ENCODE results near the gene TCF12. TPM values are rescaled to one million over a fixed set of nuclear protein-coding genes. Genes with fewer than 3 reads are reported as not detected.

TCF12 gene
- total RNA-seq, 1 donor from 2014 or later: 149 TPM

GRCh38 chr15:57056357-57056756 lies 137.9 kb downstream of the TCF12 start:
- DNase-seq (ENCODE audit: low spot score): no peak
- no peak overlapping the region for H3K4me3 Mint-ChIP-seq
- H3K4me1 ChIP-seq: peaks cover 26% of the 10 kb centered on the region
- TF ChIP-seq EZH2 (IDR thresholded peaks at IDR 0.05) (no peak), CTCF (IDR thresholded peaks at IDR 0.05) (no peak), EZH2phosphoT487 (IDR thresholded peaks at IDR 0.05) (no peak)
- H3K27ac ChIP-seq: no peak overlapping the region
- H4K20me1 ChIP-seq (ENCODE audit: low read depth): peaks cover 81% of the 10 kb centered on the region
- H3K9ac ChIP-seq: no peak overlapping the region
- no peak overlapping the region for H3K4me3 ChIP-seq
- peaks cover 13% of the 10 kb centered on the region for H3K9me3 Mint-ChIP-seq
- H3K27me3 ChIP-seq: no peaks in the 10 kb centered on the region
- peaks cover 6% of the 10 kb centered on the region for H3K4me1 Mint-ChIP-seq
- peaks cover 100% of the 10 kb centered on the region for H3K79me2 ChIP-seq (ENCODE audit: low read depth)
- no peaks in the 10 kb centered on the region for H3K27me3 Mint-ChIP-seq (ENCODE audit: insufficient read depth, low read depth)
- no peak overlapping the region for H3K27ac Mint-ChIP-seq
- no peak overlapping the region for H3K4me2 ChIP-seq
- H3K9me3 ChIP-seq (ENCODE audit: low read depth): no peaks in the 10 kb centered on the region
- peaks cover 16% of the 10 kb centered on the region for H3K36me3 Mint-ChIP-seq
- H3K36me3 ChIP-seq: no peaks in the 10 kb centered on the region
- no peak overlapping the region for H2AFZ ChIP-seq (replicated peaks)
- no peaks in the 10 kb centered on the region for H3F3A ChIP-seq (ENCODE audit: low read depth)

GRCh38 chr15:57057134-57057930 lies 138.9 kb downstream of the TCF12 start:
- Mint-ChIP-seq H3K4me1 (peaks cover 6% of the 10 kb centered on the region), H3K36me3 (peaks cover 15% of the 10 kb centered on the region), H3K4me3 (no peak overlapping the region), H3K27me3 (ENCODE audit: insufficient read depth, low read depth) (no peaks in the 10 kb centered on the region), H3K9me3 (peaks cover 6% of the 10 kb centered on the region), H3K27ac (no peak overlapping the region)
- Histone ChIP-seq H2AFZ (replicated peaks) (no peak overlapping the region), H3K4me3 (no peak overlapping the region), H3K27ac (no peak overlapping the region), H3K27me3 (no peaks in the 10 kb centered on the region), H3K79me2 (ENCODE audit: low read depth) (peaks cover 100% of the 10 kb centered on the region), H3K4me2 (no peak overlapping the region), H3K9ac (no peak overlapping the region), H4K20me1 (ENCODE audit: low read depth) (peaks cover 72% of the 10 kb centered on the region), H3K36me3 (no peaks in the 10 kb centered on the region), H3K9me3 (ENCODE audit: low read depth) (no peaks in the 10 kb centered on the region), H3F3A (ENCODE audit: low read depth) (no peaks in the 10 kb centered on the region), H3K4me1 (peaks cover 26% of the 10 kb centered on the region)
- TF ChIP-seq EZH2 (IDR thresholded peaks at IDR 0.05) (no peak), EZH2phosphoT487 (IDR thresholded peaks at IDR 0.05) (no peak), CTCF (IDR thresholded peaks at IDR 0.05) (no peak)
- DNase-seq (ENCODE audit: low spot score): peak; percentile 9

GRCh38 chr15:57059026-57059660 lies 140.7 kb downstream of the TCF12 start:
- no peak for DNase-seq (ENCODE audit: low spot score)
- no peaks in the 10 kb centered on the region for H3K36me3 ChIP-seq
- Mint-ChIP-seq H3K27me3 (ENCODE audit: insufficient read depth, low read depth) (no peaks in the 10 kb centered on the region), H3K4me3 (no peak overlapping the region), H3K27ac (no peak overlapping the region), H3K36me3 (peaks cover 19% of the 10 kb centered on the region), H3K9me3 (peaks cover 6% of the 10 kb centered on the region), H3K4me1 (peaks cover 6% of the 10 kb centered on the region)
- H3F3A ChIP-seq (ENCODE audit: low read depth): no peaks in the 10 kb centered on the region
- H3K79me2 ChIP-seq (ENCODE audit: low read depth): peaks cover 100% of the 10 kb centered on the region
- TF ChIP-seq CTCF (IDR thresholded peaks at IDR 0.05): no peak
- TF ChIP-seq EZH2phosphoT487 (IDR thresholded peaks at IDR 0.05): no peak
- TF ChIP-seq EZH2 (IDR thresholded peaks at IDR 0.05): no peak
- no peak overlapping the region for H3K9ac ChIP-seq
- peaks cover 26% of the 10 kb centered on the region for H3K4me1 ChIP-seq
- H3K27ac ChIP-seq: no peak overlapping the region
- H3K9me3 ChIP-seq (ENCODE audit: low read depth): no peaks in the 10 kb centered on the region
- no peak overlapping the region for H2AFZ ChIP-seq (replicated peaks)
- peaks cover 56% of the 10 kb centered on the region for H4K20me1 ChIP-seq (ENCODE audit: low read depth)
- H3K27me3 ChIP-seq: no peaks in the 10 kb centered on the region
- no peak overlapping the region for H3K4me2 ChIP-seq
- no peak overlapping the region for H3K4me3 ChIP-seq
